Tibial artery (tissue), 4 donors: ENCODE measurements around the gene TMTC1.
"Not testable (repeated sequence)": the region's sequence is repeated elsewhere in the genome, so short reads cannot be mapped to it uniquely, and the experiment has no call there.

ENCODE experiments used
- DNase-seq, 2 donors: peaks; one replicate each; pipeline ENCODE4 v3.0.0-alpha.2; 2019
- H3K27ac ChIP-seq, 2 donors: fragments of 200-600 bp; sonication (generic) in 1 of 2; 1 replicate in 1 of 2; 2 replicates in 1 of 2; pipeline ENCODE4 v1.5.1; 2018 to 2019; ENCODE audit warnings: mild to moderate bottlenecking in 1 of 2
- H3K27me3 ChIP-seq, 2 donors: fragments of 200-600 bp; sonication (generic) in 1 of 2; one replicate each; pipeline versions ENCODE4 v1.5.1 to v1.6.0; 2016 to 2019
- H3K36me3 ChIP-seq, 3 donors: fragments of 200-600 bp; sonication (generic) in 2 of 3; one replicate each; pipeline ENCODE4 v1.5.1; 2016 to 2019; ENCODE audit warnings: mild to moderate bottlenecking in 2 of 3
- H3K4me1 ChIP-seq, 4 donors: fragments of 200-600 bp; sonication (generic) in 2 of 4; 1 replicate in 3 of 4; 2 replicates in 1 of 4; pipeline ENCODE4 v1.5.1; 2016 to 2019
- H3K4me3 ChIP-seq, 2 donors: fragments of 200-600 bp; sonication (generic) in 1 of 2; 1 replicate in 1 of 2; 2 replicates in 1 of 2; pipeline ENCODE4 v1.5.1; 2018 to 2019; ENCODE audit warnings: mild to moderate bottlenecking in 2 of 2
- H3K9me3 ChIP-seq, 3 donors: fragments of 200-600 bp; sonication (generic) in 1 of 3; one replicate each; pipeline ENCODE4 v1.5.1; 2016 to 2019
- CTCF ChIP-seq, 2 experiments: fragments of 200-600 bp in 1 of 2; fragments of 450-650 bp in 1 of 2; IDR thresholded peaks; one replicate each; pipeline ENCODE4 v1.5.1; 2017 to 2019; ENCODE audit warnings: antibody characterized with exemption in 2 of 2, mild to moderate bottlenecking in 1 of 2, moderate library complexity in 1 of 2
- intact Hi-C: fragments of 100-400 bp; cut with DNase I; formaldehyde crosslinking; loops from one replicate; pipeline ENCODE4 v1.15.0; 2023; ENCODE audit warnings: low total_unique reads

TMTC1 gene

GRCh38 chr12:29639893-29640495, 143.7 kb downstream of the TMTC1 start:
- H3K36me3 ChIP-seq = peaks cover 0 to 4% (median 0%) of the 10 kb centered on the region in 3 donors
- no peak overlapping the region for H3K4me3 ChIP-seq
- peaks cover 0 to 27% (median 15%) of the 10 kb centered on the region in 4 donors for H3K4me1 ChIP-seq
- intact Hi-C loops = no loop called here
- no peaks in the 10 kb centered on the region for H3K27me3 ChIP-seq
- DNase-seq = no peak
- no peaks in the 10 kb centered on the region for H3K9me3 ChIP-seq
- TF ChIP-seq CTCF (IDR thresholded peaks at IDR 0.05) = no peak
- H3K27ac ChIP-seq = peak overlapping the region; percentile 64 to 71

- H3K27me3 ChIP-seq = no peaks in the 10 kb centered on the region
- peaks cover 0 to 27% (median 15%) of the 10 kb centered on the region in 4 donors for H3K4me1 ChIP-seq
- TF ChIP-seq CTCF (IDR thresholded peaks at IDR 0.05) = no peak
- intact Hi-C loops = no loop called here
- DNase-seq = no peak
- no peaks in the 10 kb centered on the region for H3K9me3 ChIP-seq
- H3K27ac ChIP-seq = no peak overlapping the region
- no peak overlapping the region for H3K4me3 ChIP-seq
- H3K36me3 ChIP-seq = peaks cover 0 to 4% (median 0%) of the 10 kb centered on the region in 3 donors
Observed at GRCh38 chr12:29638528-29638927, 145.2 kb downstream of the TMTC1 start.

GRCh38 chr12:29634057-29634456, 149.7 kb downstream of the TMTC1 start:
- no peaks in the 10 kb centered on the region for H3K9me3 ChIP-seq
- H3K4me1 ChIP-seq = no peaks in the 10 kb centered on the region
- H3K36me3 ChIP-seq = peaks cover 11 to 30% (median 12%) of the 10 kb centered on the region in 3 donors
- no peak overlapping the region for H3K27ac ChIP-seq
- DNase-seq = no peak
- no peak overlapping the region for H3K4me3 ChIP-seq
- no peaks in the 10 kb centered on the region for H3K27me3 ChIP-seq
- intact Hi-C loops = no loop called here
- TF ChIP-seq CTCF (IDR thresholded peaks at IDR 0.05) = no peak

GRCh38 chr12:29630164-29630563, 153.6 kb downstream of the TMTC1 start:
- DNase-seq, H3K27me3 ChIP-seq, H3K27ac ChIP-seq, intact Hi-C loops, H3K9me3 ChIP-seq, H3K4me3 ChIP-seq: not testable (repeated sequence)
- peaks cover 19 to 38% (median 24%) of the 10 kb centered on the region in 3 donors for H3K36me3 ChIP-seq
- H3K4me1 ChIP-seq = peaks cover 0 to 18% (median 5%) of the 10 kb centered on the region in 4 donors

- TF ChIP-seq CTCF (IDR thresholded peaks at IDR 0.05) = no peak
- intact Hi-C loops = no loop called here
- peaks cover 15 to 31% (median 19%) of the 10 kb centered on the region in 3 donors for H3K36me3 ChIP-seq
- DNase-seq = no peak
- H3K9me3 ChIP-seq = no peaks in the 10 kb centered on the region
- peaks cover 0 to 29% (median 5%) of the 10 kb centered on the region in 4 donors for H3K4me1 ChIP-seq
- H3K4me3 ChIP-seq = no peak overlapping the region
- H3K27ac ChIP-seq = no peak overlapping the region
- H3K27me3 ChIP-seq = no peaks in the 10 kb centered on the region
Observed at GRCh38 chr12:29627221-29627620, 156.5 kb downstream of the TMTC1 start.

GRCh38 chr12:29625359-29625953, 158.3 kb downstream of the TMTC1 start:
- no peak overlapping the region for H3K4me3 ChIP-seq
- H3K9me3 ChIP-seq = no peaks in the 10 kb centered on the region
- DNase-seq = no peak
- peaks cover 12 to 23% (median 12%) of the 10 kb centered on the region in 3 donors for H3K36me3 ChIP-seq
- H3K4me1 ChIP-seq = peaks cover 0 to 32% (median 5%) of the 10 kb centered on the region in 4 donors
- peak overlapping the region in 1 of 2 donors; percentile 34 for H3K27ac ChIP-seq
- intact Hi-C loops = no loop called here
- no peak for TF ChIP-seq CTCF (IDR thresholded peaks at IDR 0.05)
- H3K27me3 ChIP-seq = no peaks in the 10 kb centered on the region
